Lower leg skin (tissue), 4 donors: Measurements from ENCODE around the gene CCT7. TPM values are rescaled to one million over a fixed set of nuclear protein-coding genes. Genes with fewer than 3 reads are reported as not detected.

ENCODE experiments used
- DNase-seq, 2 donors: peaks; one replicate each; pipeline ENCODE4 v3.0.0-alpha.2; 2019; ENCODE audit warnings: low spot score in 2 of 2
- H3K4me3 ChIP-seq: fragments of 200-600 bp; sonication (generic); 2 replicates; pipeline ENCODE4 v1.5.1; 2017; ENCODE audit warnings: mild to moderate bottlenecking, low read depth; ENCODE audit not compliant: poor library complexity, severe bottlenecking
- CTCF ChIP-seq, 3 donors: fragments of 450-650 bp; IDR thresholded peaks; one replicate each; pipeline ENCODE4 v1.5.1; 2016; ENCODE audit warnings: antibody characterized with exemption in 3 of 3, mild to moderate bottlenecking in 3 of 3, moderate library complexity in 2 of 3
- POLR2A ChIP-seq, 2 donors: fragments of 450-650 bp; IDR thresholded peaks; one replicate each; pipeline ENCODE4 v1.6.1; 2016 to 2017; ENCODE audit warnings: antibody characterized with exemption in 2 of 2, mild to moderate bottlenecking in 1 of 2, moderate library complexity in 1 of 2
- WGBS, 2 donors: methylation state at CpG; one replicate each; pipeline ENCODE4 v1.1.5; 2018; 5-methylcytosine and 5-hydroxymethylcytosine counted together
- intact Hi-C: fragments of 100-400 bp; cut with DNase I; formaldehyde crosslinking; loops from one replicate; pipeline ENCODE4 v1.15.0; 2023; ENCODE audit warnings: low total_unique reads
- total RNA-seq, 4 donors: library from RNA; depleted of rRNA; stranded (reverse); fragments of >200 nt; gene quantifications; one replicate each; pipeline ENCODE4 v1.1.0, GENCODE V29; 2016

CCT7 gene
- total RNA-seq, 4 donors from 2014 or later = 141 to 173 (median 156) TPM

- 3 to 6% methylated on average over 34 of the region's 34 CpGs for WGBS, 2 donors
Observed at GRCh38 chr2:73291093-73291460, 57.0 kb downstream of the CCT7 start.

DNA sequence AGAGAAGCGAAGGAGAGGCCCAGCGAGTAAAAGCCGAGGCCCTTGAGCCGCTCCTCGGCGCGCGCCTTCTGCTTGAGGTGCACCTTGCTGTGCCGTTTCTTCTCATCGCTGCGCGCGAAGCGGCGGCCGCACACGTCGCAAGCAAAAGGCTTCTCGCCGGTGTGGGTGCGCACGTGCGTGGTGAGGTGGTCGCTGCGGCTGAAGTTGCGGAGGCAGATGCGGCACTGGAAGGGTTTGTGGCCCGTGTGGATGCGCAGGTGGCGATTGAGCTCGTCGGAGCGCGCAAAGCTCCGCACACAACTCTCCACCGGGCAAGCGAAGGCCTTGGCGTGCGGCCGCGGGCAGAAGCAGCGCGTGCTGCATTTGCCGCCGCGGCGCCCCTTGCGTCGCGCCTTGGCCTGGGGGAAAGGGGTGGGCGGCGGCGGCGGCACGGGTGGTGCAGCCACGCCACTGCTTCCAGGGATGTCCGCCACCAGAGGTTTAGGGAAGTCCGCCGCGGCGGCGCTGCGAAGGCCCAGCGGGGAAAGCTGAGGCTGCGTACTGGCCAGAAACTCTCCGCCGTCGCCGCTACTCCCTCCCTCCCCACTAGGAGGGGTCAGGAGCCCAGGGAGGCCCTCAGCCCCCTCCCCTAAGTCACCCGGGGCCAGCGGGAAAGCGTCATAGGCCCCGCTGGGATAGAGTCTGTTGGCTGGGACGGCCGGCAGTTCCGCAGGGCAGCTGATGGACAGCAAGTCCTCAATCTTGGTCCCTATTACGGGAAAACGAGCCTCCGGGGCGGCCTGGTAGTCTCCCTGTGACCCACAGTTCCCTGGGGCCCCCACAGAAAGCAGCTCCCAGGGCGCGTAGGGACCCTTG, 57.6 kb downstream of the CCT7 start:
- H3K4me3 ChIP-seq = no peak overlapping the region
- intact Hi-C loops = no loop called here
- TF ChIP-seq CTCF (IDR thresholded peaks at IDR 0.05) = no peak
- no peak for TF ChIP-seq POLR2A (IDR thresholded peaks at IDR 0.05)
- WGBS, 2 donors = 1 to 3% methylated on average over 35 to 42 of the region's 82 CpGs
- no peak for DNase-seq

More at GRCh38 chr2:73291093-73291460, 57.0 kb downstream of the CCT7 start:
- intact Hi-C loops = no loop called here
- no peak for DNase-seq
- no peak overlapping the region for H3K4me3 ChIP-seq
- no peak for TF ChIP-seq CTCF (IDR thresholded peaks at IDR 0.05)
- TF ChIP-seq POLR2A (IDR thresholded peaks at IDR 0.05) = no peak

GRCh38 chr2:73292316-73292905, 58.3 kb downstream of the CCT7 start:
- TF ChIP-seq CTCF (IDR thresholded peaks at IDR 0.05) = no peak
- TF ChIP-seq POLR2A (IDR thresholded peaks at IDR 0.05) = no peak
- no peak overlapping the region for H3K4me3 ChIP-seq
- intact Hi-C loops = no loop called here
- peak in 1 of 2 donors; percentile 72 for DNase-seq
- WGBS, 2 donors = 4 to 7% methylated on average over 9 to 38 of the region's 38 CpGs

- 2 to 11% methylated on average over 14 to 52 of the region's 64 CpGs for WGBS, 2 donors
- no peak for TF ChIP-seq CTCF (IDR thresholded peaks at IDR 0.05)
- no peak for TF ChIP-seq POLR2A (IDR thresholded peaks at IDR 0.05)
Observed at GRCh38 chr2:73292906-73293533, 58.9 kb downstream of the CCT7 start.

DNA sequence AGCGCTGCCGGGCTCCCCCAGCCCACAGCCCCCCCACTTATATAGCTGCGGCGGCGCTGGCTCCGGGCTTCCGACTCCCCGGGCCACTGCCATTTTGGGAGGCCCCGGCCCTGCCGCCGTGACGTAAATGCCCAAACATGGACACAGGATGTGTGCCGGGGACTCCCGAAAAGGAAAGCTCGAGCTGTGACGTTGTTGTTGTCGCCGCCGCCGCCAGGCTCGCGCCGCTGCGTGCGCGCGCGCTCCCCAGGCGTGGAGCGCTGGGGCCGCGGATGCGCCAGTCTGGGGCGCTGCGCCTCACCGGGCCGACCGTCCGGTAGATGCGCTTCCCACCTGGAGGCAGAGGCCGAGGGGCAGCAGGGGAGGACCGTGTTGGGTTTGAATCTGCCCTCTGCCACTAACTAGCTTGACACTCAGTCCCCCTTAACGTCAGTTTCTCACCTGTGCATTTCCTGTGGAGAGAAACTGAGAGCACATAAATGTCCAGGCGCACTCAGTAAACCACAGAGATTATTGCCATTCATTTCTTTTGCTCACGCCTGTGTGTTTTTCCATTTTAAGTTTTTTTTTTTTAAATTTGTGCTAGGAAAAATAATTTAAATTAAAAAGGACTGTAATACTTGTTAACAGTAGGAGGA, 59.5 kb downstream of the CCT7 start, which contains the start of gene EGR4:
Gene EGR4 (minus strand): TSS at position 15 of the 638 bp plus-strand sequence. CDS start 231 bp downstream, outside the sequence.
- intact Hi-C loops = no loop called here
- no peak for TF ChIP-seq POLR2A (IDR thresholded peaks at IDR 0.05)
- no peak for TF ChIP-seq CTCF (IDR thresholded peaks at IDR 0.05)
- no peak for DNase-seq
- 2 to 3% methylated on average over 12 to 40 of the region's 45 CpGs for WGBS, 2 donors
- H3K4me3 ChIP-seq = peak within 1 kb of the TSS; percentile 18

More at GRCh38 chr2:73292906-73293533, 58.9 kb downstream of the CCT7 start:
- no peak for DNase-seq
- H3K4me3 ChIP-seq = peak overlapping the region; percentile 18
- intact Hi-C loops = no loop called here
